HepG2 (cell line): ENCODE data around the gene CAPN9. TPM values are rescaled to one million over a fixed set of nuclear protein-coding genes. Genes with fewer than 3 reads are reported as not detected.

Experiments
- ATAC-seq: fragments of 200-7000 bp; cut with Tn5 transposase; 3 replicates; pipeline ENCODE4 v1.9.1; 2020; ENCODE audit warnings: mild to moderate bottlenecking, moderate library complexity
- BruUV-seq: library from RNA; stranded (reverse); fragments of 400-500 nt; replicated peaks from 2 replicates; lab custom pipeline; 2021; lab: Mats Ljungman, UMichigan
- CTCF ChIA-PET: fragments of 300-600 bp; formaldehyde crosslinking; extraction: SDS; loops from one replicate; lab custom pipeline; 2021; ENCODE audit warnings: low total read pairs, inconsistent platforms, low intra/inter-chr PET ratio; lab: Yijun Ruan, JAX
- POLR2A ChIA-PET: fragments of 350-600 bp; sonication (Branson Sonifier 250); formaldehyde crosslinking; loops from one replicate; lab custom pipeline; 2020; ENCODE audit warnings: antibody characterized with exemption, inconsistent platforms; lab: Yijun Ruan, JAX
- DNase-seq: peaks from one replicate; pipeline ENCODE4 v3.0.0-alpha.2; 2015; ENCODE audit warnings: low spot score
- FAIRE-seq: peaks from 3 replicates; lab custom pipeline; 2011; peaks lifted over from hg19 to GRCh38; lab: Jason Lieb, UNC
- H2AFZ ChIP-seq: one replicate; pipeline ENCODE4 v1.6.1; 2011; ENCODE audit warnings: low read length, inconsistent platforms
- H3K27ac ChIP-seq: fragments of 300-600 bp; 3 replicates; pipeline ENCODE4 v1.8.0; 2011; ENCODE audit warnings: mixed run types, mild to moderate bottlenecking, mixed read lengths, low read length, inconsistent platforms; ENCODE audit not compliant: insufficient read depth; ENCODE audit errors: extremely low read length
- H3K27me3 ChIP-seq, 2 experiments: fragments of 200-600 bp in 1 of 2; 2 replicates in 1 of 2; 3 replicates in 1 of 2; pipeline versions ENCODE4 v1.6.0 to v1.8.0; 2011; ENCODE audit warnings: low read length in 2 of 2, mild to moderate bottlenecking in 2 of 2, moderate library complexity in 2 of 2, inconsistent platforms in 1 of 2; ENCODE audit not compliant: insufficient read depth in 2 of 2, control insufficient read depth in 1 of 2
- H3K36me3 ChIP-seq, 2 experiments: fragments of 200-600 bp in 1 of 2; replicated peaks in 1 of 2; 2 replicates in 1 of 2; 3 replicates in 1 of 2; pipeline versions ENCODE4 v1.5.1 to v1.8.0; 2011; ENCODE audit warnings: low read length in 2 of 2, inconsistent platforms in 1 of 2; ENCODE audit not compliant: insufficient read depth in 2 of 2, control insufficient read depth in 1 of 2
- H3K4me1 ChIP-seq: 2 replicates; pipeline ENCODE4 v1.5.1; 2012; ENCODE audit warnings: low read length, inconsistent platforms; ENCODE audit not compliant: insufficient read depth
- H3K4me2 ChIP-seq: 2 replicates; pipeline ENCODE4 v1.6.0; 2011; ENCODE audit warnings: low read depth, low read length, inconsistent platforms
- H3K4me3 ChIP-seq, 3 experiments: fragments of 200-600 bp in 1 of 3; sonication (generic), shearing (Covaris generic) in 1 of 3; replicated peaks in 1 of 3; 2 replicates each; pipeline ENCODE4 v1.5.1; 2011 to 2016; ENCODE audit warnings: low read length in 3 of 3, inconsistent platforms in 2 of 3, low read depth in 2 of 3, mild to moderate bottlenecking in 2 of 3, control low read depth in 1 of 3, mixed read lengths in 1 of 3; ENCODE audit not compliant: insufficient read depth in 1 of 3
- H3K79me2 ChIP-seq: one replicate; pipeline ENCODE4 v1.6.1; 2011; ENCODE audit warnings: low read length, inconsistent platforms; ENCODE audit not compliant: insufficient read depth
- H3K9ac ChIP-seq: 2 replicates; pipeline ENCODE4 v1.6.0; 2011; ENCODE audit warnings: mild to moderate bottlenecking, low read depth, low read length, inconsistent platforms; ENCODE audit not compliant: insufficient read depth
- H3K9me3 ChIP-seq: 2 replicates; pipeline ENCODE4 v1.5.1; 2012; ENCODE audit warnings: mild to moderate bottlenecking, low read length
- H4K20me1 ChIP-seq: 2 replicates; pipeline ENCODE4 v1.6.0; 2011; ENCODE audit warnings: inconsistent platforms, mild to moderate bottlenecking, low read length, moderate library complexity; ENCODE audit not compliant: insufficient read depth
- DNMT3B ChIP-seq: conservative IDR thresholded peaks from 2 replicates; pipeline ENCODE4 v1.6.1; 2016; ENCODE audit warnings: missing biosample characterization, control low read depth
- GTF2F1 ChIP-seq: fragments of 150-350 bp; IDR thresholded peaks from 2 replicates; pipeline ENCODE4 v1.6.1; 2014; ENCODE audit warnings: low read length
- KLF11 ChIP-seq: IDR thresholded peaks from 2 replicates; pipeline ENCODE4 v1.6.1; 2016; ENCODE audit warnings: missing compliant biosample characterization
- MAF1 ChIP-seq: sonication (generic); formaldehyde crosslinking; IDR thresholded peaks from 2 replicates; pipeline ENCODE4 v1.5.0; 2020; ENCODE audit warnings: missing genetic modification reagents, borderline replicate concordance
- MTERF4 ChIP-seq: sonication (generic); formaldehyde crosslinking; IDR thresholded peaks from 2 replicates; pipeline ENCODE4 v1.8.0; 2023; ENCODE audit warnings: mild to moderate bottlenecking, missing genetic modification reagents
- MTF1 ChIP-seq: sonication (generic); formaldehyde crosslinking; IDR thresholded peaks from 2 replicates; pipeline ENCODE4 v1.5.0; 2020; ENCODE audit warnings: missing genetic modification reagents
- SRSF9 ChIP-seq: fragments of 200-400 bp; formaldehyde crosslinking; IDR thresholded peaks from 2 replicates; pipeline ENCODE4 v1.6.1; 2018; ENCODE audit warnings: borderline replicate concordance, mild to moderate bottlenecking, low read depth, low read length; ENCODE audit not compliant: insufficient read depth, poor library complexity, severe bottlenecking
- TOPORS ChIP-seq: sonication (generic); formaldehyde crosslinking; IDR thresholded peaks from 2 replicates; pipeline ENCODE4 v1.8.0; 2023; ENCODE audit warnings: mild to moderate bottlenecking, missing genetic modification reagents
- ZNF225 ChIP-seq: sonication (generic); formaldehyde crosslinking; IDR thresholded peaks from 2 replicates; pipeline ENCODE4 v1.4.0; 2020; ENCODE audit warnings: mild to moderate bottlenecking, missing genetic modification reagents
- ZNF282 ChIP-seq: fragments of 450-650 bp; IDR thresholded peaks from 2 replicates; pipeline ENCODE4 v1.6.1; 2018; ENCODE audit not compliant: partially characterized antibody
- ZNF30 ChIP-seq: sonication (generic); formaldehyde crosslinking; IDR thresholded peaks from 2 replicates; pipeline ENCODE4 v1.5.0; 2020; ENCODE audit warnings: mild to moderate bottlenecking, missing genetic modification reagents
- ZNF672 ChIP-seq: sonication (generic); formaldehyde crosslinking; IDR thresholded peaks from 2 replicates; pipeline ENCODE4 v1.8.1; 2022; ENCODE audit warnings: missing genetic modification reagents
- ZSCAN30 ChIP-seq: sonication (generic); formaldehyde crosslinking; IDR thresholded peaks from 2 replicates; pipeline ENCODE4 v1.5.0; 2020; ENCODE audit warnings: mild to moderate bottlenecking, missing genetic modification reagents
- WGBS: methylation state at CpG from one replicate; pipeline ENCODE4 v1.1.6; 2017; ENCODE audit warnings: low lambda C conversion rate; 5-methylcytosine and 5-hydroxymethylcytosine counted together
- in situ Hi-C: cut with HindIII; loops from 2 replicates; pipeline ENCODE4 v1.10.0; 2017; ENCODE audit warnings: low pct_unique_long_range_greater_than_20kb; ENCODE audit not compliant: extremely low pct_ligation_motif_present
- intact Hi-C: fragments of 100-400 bp; cut with micrococcal nuclease; formaldehyde crosslinking; loops from one replicate; pipeline ENCODE4 v1.10.0; 2022; ENCODE audit not compliant: unreplicated experiment
- polyA plus RNA-seq, 8 experiments: library from polyadenylated mRNA; depleted of rRNA in 3 of 8; stranded (reverse) in 7 of 8; unstranded in 1 of 8; fragments of >200 nt; fragmentation: Illumina TruSeq in 4 of 8; extraction: Trizol in 4 of 8; gene quantifications; 2 replicates each; pipeline versions ENCODE4 v1.2.1 to v1.2.3, GENCODE V29; 2011 to 2016; ENCODE audit warnings: low read depth in 4 of 8, missing spikeins in 1 of 8, mixed read lengths in 1 of 8; ENCODE audit not compliant: insufficient read depth in 1 of 8
- total RNA-seq, 5 experiments: library from RNA; depleted of rRNA; stranded (reverse); fragments of >200 nt; fragmentation: Illumina TruSeq; extraction: Trizol; gene quantifications; 2 replicates each; pipeline ENCODE4 v1.2.3, GENCODE V29; 2016; ENCODE audit warnings: low read depth in 1 of 5
- TF ChIP-seq, protein P1 (sequence below): sonication (generic); formaldehyde crosslinking; conservative IDR thresholded peaks from 2 replicates; pipeline ENCODE4 v1.8.0; 2022; ENCODE audit warnings: missing genetic modification reagents

CAPN9 gene
- total and polyA plus RNA-seq, 2 of the 13 experiments (the other 11 are each of a cell fraction or from before 2014, with no cell fraction given): 0.04 to 0.31 TPM

DNA sequence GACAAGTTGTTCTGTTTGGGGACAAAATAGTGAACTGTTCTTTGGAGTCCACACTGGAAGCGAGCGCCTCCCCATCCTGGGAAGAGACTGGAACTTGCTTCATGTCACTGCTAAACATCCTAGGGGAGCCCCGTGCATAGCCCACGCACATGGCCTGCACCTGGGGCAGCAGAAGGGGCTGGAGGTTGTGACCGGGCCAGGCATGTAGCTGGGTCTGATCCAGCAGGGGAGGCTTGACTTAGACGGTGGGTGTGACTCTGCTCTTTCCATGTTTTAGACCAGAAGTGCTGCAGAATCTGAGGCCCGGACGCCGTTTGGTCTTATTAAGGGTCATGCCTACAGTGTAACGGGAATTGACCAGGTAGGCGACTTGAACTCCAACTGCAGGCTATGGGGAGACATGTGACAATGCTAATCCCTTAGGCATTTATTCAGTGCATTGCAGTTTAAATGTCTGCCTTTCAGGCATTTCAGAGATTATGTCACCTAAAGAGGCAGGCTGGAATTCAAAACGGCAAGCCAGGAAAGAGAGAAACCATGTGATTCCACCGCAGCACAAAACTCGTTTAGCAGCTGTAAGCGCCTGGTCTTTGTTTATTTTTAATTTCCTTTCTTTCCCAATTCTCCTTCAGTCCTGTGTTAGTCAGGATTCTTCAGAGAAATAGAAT, 21.8 kb downstream of the CAPN9 start (continued):
- TF ChIP-seq MTERF4 (CRISPR knock-in tag) (no peak), KLF11 (CRISPR knock-in tag) (no peak), ZNF672 (no peak), MAF1 (CRISPR knock-in tag) (no peak)
- TF ChIP-seq, protein P1, sequence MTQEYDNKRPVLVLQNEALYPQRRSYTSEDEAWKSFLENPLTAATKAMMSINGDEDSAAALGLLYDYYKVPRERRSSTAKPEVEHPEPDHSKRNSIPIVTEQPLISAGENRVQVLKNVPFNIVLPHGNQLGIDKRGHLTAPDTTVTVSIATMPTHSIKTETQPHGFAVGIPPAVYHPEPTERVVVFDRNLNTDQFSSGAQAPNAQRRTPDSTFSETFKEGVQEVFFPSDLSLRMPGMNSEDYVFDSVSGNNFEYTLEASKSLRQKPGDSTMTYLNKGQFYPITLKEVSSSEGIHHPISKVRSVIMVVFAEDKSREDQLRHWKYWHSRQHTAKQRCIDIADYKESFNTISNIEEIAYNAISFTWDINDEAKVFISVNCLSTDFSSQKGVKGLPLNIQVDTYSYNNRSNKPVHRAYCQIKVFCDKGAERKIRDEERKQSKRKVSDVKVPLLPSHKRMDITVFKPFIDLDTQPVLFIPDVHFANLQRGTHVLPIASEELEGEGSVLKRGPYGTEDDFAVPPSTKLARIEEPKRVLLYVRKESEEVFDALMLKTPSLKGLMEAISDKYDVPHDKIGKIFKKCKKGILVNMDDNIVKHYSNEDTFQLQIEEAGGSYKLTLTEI (CRISPR knock-in tag): no peak

DNA sequence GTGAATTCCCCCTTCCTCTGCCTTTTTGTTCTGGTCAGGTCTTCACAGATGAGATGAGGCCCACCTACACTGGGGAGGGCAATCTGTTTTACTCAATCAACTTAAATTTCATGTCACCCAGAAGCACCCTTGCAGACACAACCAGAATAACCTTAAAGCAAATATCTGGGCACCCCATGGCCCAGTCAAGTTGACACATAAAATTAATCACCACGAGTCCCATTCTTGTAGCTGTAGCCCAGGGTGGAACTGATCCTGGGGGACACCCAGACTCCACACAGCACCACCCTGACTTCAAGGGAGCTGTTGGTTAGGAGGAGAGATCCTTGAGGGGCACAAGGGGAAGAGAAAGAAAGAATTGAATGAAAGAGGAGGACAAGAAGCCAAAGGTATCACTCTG, 23.1 kb downstream of the CAPN9 start:
- Histone ChIP-seq H3K79me2 (no peaks in the 10 kb centered on the region), H3K4me2 (no peak overlapping the region), H4K20me1 (no peaks in the 10 kb centered on the region), H3K9ac (no peak overlapping the region), H3K4me3 (no peak overlapping the region), H2AFZ (no peak overlapping the region), H3K27ac (no peak overlapping the region), H3K27me3 (0 out of 5 replicates have a peak, but pooled peaks cover 0 to 1% of the 10 kb centered on the region in 2 experiments), H3K4me1 (peaks cover 34% of the 10 kb centered on the region), H3K36me3 (no peaks in the 10 kb centered on the region), H3K9me3 (no peaks in the 10 kb centered on the region)
- no peak for ATAC-seq
- FAIRE-seq: no peak
- in situ Hi-C loops: loop anchor here (5.0 kb wide), 1 partner anchor 133 kb away; no protein-coding TSS in a partner anchor
- BruUV-seq: no TSS peak
- DNase-seq: no peak
- CTCF ChIA-PET: no interaction called here
- intact Hi-C loops: no loop called here
- POLR2A ChIA-PET: no interaction called here
- WGBS: 100% methylated on average over 1 of the region's 1 CpG
- no peak for TF ChIP-seq GTF2F1
- TF ChIP-seq MTF1 (CRISPR knock-in tag): no peak
- no peak for TF ChIP-seq SRSF9
- TF ChIP-seq ZNF282: no peak
- no peak for TF ChIP-seq ZNF30 (CRISPR knock-in tag)
- no peak for TF ChIP-seq ZNF225 (CRISPR knock-in tag)
- no peak for TF ChIP-seq ZSCAN30 (CRISPR knock-in tag)
- TF ChIP-seq DNMT3B: no peak
- TF ChIP-seq TOPORS (CRISPR knock-in tag): no peak
